Epithelial cell of esophagus (primary cell): ENCODE measurements around the gene NMT2.

ENCODE experiments used
- DNase-seq: peaks from one replicate; pipeline ENCODE4 v3.0.0; 2010; ENCODE audit warnings: low read depth
- H3K4me3 ChIP-seq: 2 replicates; pipeline ENCODE4 v1.5.1; 2011; ENCODE audit warnings: mild to moderate bottlenecking, low read length, control low read depth
- CTCF ChIP-seq: IDR thresholded peaks from 2 replicates; pipeline ENCODE4 v1.5.1; 2011; ENCODE audit warnings: low read depth, mild to moderate bottlenecking, low read length, control low read depth, inconsistent platforms; ENCODE audit not compliant: insufficient read depth; ENCODE audit errors: missing control alignments

Gene NMT2

GRCh38 chr10:15118615-15119014, 49.9 kb downstream of the NMT2 start:
- TF ChIP-seq CTCF: no peak
- DNase-seq: no peak
- H3K4me3 ChIP-seq: no peak overlapping the region

GRCh38 chr10:15116225-15116624, 52.3 kb downstream of the NMT2 start:
- no peak for DNase-seq
- H3K4me3 ChIP-seq: no peak overlapping the region
- TF ChIP-seq CTCF: no peak

GRCh38 chr10:15113766-15114165, 54.7 kb downstream of the NMT2 start:
- TF ChIP-seq CTCF: no peak
- DNase-seq: no peak
- H3K4me3 ChIP-seq: no peak overlapping the region

- no peak for TF ChIP-seq CTCF
- no peak for DNase-seq
- no peak overlapping the region for H3K4me3 ChIP-seq
Observed at GRCh38 chr10:15112657-15113056, 55.8 kb downstream of the NMT2 start.

- no peak overlapping the region for H3K4me3 ChIP-seq
- TF ChIP-seq CTCF: peak; percentile 98
- DNase-seq: peak; percentile 80
Observed at GRCh38 chr10:15106352-15107013, 62.0 kb downstream of the NMT2 start.

GRCh38 chr10:15103513-15103912, 65.0 kb downstream of the NMT2 start:
- DNase-seq: no peak
- H3K4me3 ChIP-seq: no peak overlapping the region
- TF ChIP-seq CTCF: no peak

- TF ChIP-seq CTCF: no peak
- no peak for DNase-seq
- H3K4me3 ChIP-seq: no peak overlapping the region
Observed at GRCh38 chr10:15099886-15100285, 68.6 kb downstream of the NMT2 start.
